ENCODE results near the gene CYBC1. TPM values are rescaled to one million over a fixed set of nuclear protein-coding genes. Genes with fewer than 3 reads are reported as not detected.

Gene CYBC1
- total RNA-seq, 1 experiment from 2014 or later: 99.9 TPM

DNA sequence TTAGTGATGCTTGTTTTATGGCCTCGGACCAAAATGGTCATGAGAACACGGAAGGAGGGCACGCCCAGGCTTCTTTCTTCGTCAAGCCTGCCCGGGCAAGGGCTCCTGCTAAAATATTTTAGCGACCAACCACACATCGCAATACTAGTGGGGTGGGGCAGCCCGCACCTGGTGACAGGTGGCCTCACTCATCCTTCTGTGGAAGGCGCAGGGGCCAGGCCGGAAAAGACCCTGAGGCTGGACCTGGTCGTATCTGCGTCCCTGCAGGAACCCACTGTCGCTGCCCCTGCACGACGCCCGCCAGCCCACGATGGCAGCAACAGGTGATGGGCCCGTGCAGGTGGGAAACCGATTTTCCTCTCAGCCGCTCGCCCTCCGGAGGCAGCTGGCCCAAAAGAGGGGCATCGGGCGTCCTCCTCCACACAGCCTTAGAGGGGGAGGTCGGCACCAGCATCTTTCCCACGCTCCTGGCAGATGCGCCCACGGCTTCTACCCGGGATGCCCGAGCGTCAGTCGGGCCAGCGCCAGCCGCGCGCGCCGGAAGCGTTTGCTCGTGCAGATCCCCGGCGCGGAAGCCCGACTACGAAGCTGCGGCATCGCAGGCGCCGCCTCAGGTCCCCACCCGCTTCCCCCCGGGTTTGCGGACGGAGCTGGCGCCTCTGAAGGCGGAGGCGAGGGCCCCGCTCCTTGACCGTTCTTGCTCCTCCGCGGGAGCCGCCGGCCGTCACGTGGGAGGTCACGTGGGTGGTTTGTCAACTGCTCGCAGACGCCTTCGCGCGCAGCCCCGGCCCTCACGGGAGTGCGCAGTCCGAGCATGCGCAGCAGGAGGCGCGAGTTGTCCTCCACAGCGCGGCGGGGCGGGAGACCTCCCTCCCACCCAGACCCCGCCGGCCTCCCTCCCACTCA is 46.2 kb upstream of the CYBC1 start:
- Mint-ChIP-seq H3K9me3 (ENCODE audit: unreplicated experiment) (no peaks in the 10 kb centered on the region), H3K4me1 (ENCODE audit: low read depth, unreplicated experiment) (peaks cover 12% of the 10 kb centered on the region), H3K27ac (ENCODE audit: unreplicated experiment) (peak overlapping the region; percentile 94), H3K27me3 (ENCODE audit: insufficient read depth, unreplicated experiment) (peaks cover 4% of the 10 kb centered on the region), H3K4me3 (ENCODE audit: unreplicated experiment) (peak overlapping the region; percentile 91), H3K36me3 (ENCODE audit: insufficient read depth, unreplicated experiment) (peaks cover 27% of the 10 kb centered on the region)
- ChIA-PET POLR2A (interaction anchor here (0.6 kb wide), 1 partner anchor 55 kb away, joined by 6 read pairs; no protein-coding TSS in a partner anchor), CTCF (no interaction called here)
- intact Hi-C loops (cut with micrococcal nuclease; ENCODE audit: unreplicated experiment): no loop called here
- TSS peak; percentile 42 for BruUV-seq (replicated peaks)
- TF ChIP-seq, protein P1, sequence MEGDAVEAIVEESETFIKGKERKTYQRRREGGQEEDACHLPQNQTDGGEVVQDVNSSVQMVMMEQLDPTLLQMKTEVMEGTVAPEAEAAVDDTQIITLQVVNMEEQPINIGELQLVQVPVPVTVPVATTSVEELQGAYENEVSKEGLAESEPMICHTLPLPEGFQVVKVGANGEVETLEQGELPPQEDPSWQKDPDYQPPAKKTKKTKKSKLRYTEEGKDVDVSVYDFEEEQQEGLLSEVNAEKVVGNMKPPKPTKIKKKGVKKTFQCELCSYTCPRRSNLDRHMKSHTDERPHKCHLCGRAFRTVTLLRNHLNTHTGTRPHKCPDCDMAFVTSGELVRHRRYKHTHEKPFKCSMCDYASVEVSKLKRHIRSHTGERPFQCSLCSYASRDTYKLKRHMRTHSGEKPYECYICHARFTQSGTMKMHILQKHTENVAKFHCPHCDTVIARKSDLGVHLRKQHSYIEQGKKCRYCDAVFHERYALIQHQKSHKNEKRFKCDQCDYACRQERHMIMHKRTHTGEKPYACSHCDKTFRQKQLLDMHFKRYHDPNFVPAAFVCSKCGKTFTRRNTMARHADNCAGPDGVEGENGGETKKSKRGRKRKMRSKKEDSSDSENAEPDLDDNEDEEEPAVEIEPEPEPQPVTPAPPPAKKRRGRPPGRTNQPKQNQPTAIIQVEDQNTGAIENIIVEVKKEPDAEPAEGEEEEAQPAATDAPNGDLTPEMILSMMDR (IDR thresholded peaks at IDR 0.05; ENCODE audit: insufficient read depth in 1 of 2, low read depth in 1 of 2, low read length in 1 of 2, severe bottlenecking in 1 of 2, unreplicated experiment in 1 of 2): no peak
- peak; percentile 97 for DNase-seq
- Histone ChIP-seq H3K4me1 (peaks cover 19% of the 10 kb centered on the region), H3K9me3 (no peaks in the 10 kb centered on the region), H3K27me3 (replicated peaks; ENCODE audit: control insufficient read depth, insufficient read depth, low read length) (no peaks in the 10 kb centered on the region), H3K4me3 (ENCODE audit: low read depth, low read length) (peak overlapping the region; percentile 56), H3K36me3 (ENCODE audit: control insufficient read depth, insufficient read depth, low read length) (no peaks in the 10 kb centered on the region)

DNA sequence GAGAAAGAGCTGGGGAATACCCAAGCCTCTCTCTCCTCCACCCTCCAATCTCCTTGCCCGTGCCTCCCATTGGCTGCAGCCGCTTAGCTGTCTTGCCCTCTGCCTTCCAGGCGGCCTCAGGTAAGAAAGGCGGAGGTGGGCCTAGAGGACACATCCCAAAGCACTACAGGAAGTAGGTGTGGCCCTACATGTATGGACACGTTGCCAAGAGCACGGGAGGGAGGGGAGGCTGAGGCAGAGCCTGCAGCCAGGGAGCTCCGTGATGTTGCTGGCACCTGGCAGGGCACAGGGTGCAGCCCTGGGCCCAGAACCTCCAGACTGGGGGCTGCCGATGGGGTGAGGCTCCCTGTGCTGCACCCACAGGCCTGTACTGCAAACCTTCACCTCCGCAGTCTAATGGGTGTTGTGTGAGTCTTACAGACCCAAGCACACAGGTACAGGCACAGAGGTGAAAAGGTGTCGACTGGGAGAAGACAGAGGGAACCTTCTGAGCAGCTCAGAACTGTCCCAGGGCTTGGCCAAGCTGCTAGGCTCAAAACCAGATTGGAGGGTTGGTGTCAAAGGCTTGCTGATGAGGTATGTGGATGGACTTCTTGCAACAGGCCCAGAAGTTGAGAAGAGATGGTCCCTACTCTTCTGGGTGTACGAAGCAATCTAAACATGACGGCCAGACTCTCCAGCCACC is 45.4 kb upstream of the CYBC1 start:
- Mint-ChIP-seq H3K27me3 (ENCODE audit: insufficient read depth, unreplicated experiment) (peaks cover 4% of the 10 kb centered on the region), H3K4me1 (ENCODE audit: low read depth, unreplicated experiment) (peaks cover 12% of the 10 kb centered on the region), H3K36me3 (ENCODE audit: insufficient read depth, unreplicated experiment) (peaks cover 27% of the 10 kb centered on the region), H3K27ac (ENCODE audit: unreplicated experiment) (no peak overlapping the region), H3K9me3 (ENCODE audit: unreplicated experiment) (no peaks in the 10 kb centered on the region), H3K4me3 (ENCODE audit: unreplicated experiment) (peak overlapping the region; percentile 91)
- POLR2A ChIA-PET: no interaction called here
- peak overlapping the region; percentile 56 for H3K4me3 ChIP-seq (ENCODE audit: low read depth, low read length)
- H3K27me3 ChIP-seq (replicated peaks; ENCODE audit: control insufficient read depth, insufficient read depth, low read length): no peaks in the 10 kb centered on the region
- peaks cover 19% of the 10 kb centered on the region for H3K4me1 ChIP-seq
- H3K9me3 ChIP-seq: no peaks in the 10 kb centered on the region
- BruUV-seq (replicated peaks): no TSS peak
- DNase-seq: peak in 1 of 2 experiments; percentile 74
- H3K36me3 ChIP-seq (ENCODE audit: control insufficient read depth, insufficient read depth, low read length): no peaks in the 10 kb centered on the region
- intact Hi-C loops (cut with micrococcal nuclease; ENCODE audit: unreplicated experiment): no loop called here
- CTCF ChIA-PET: interaction anchor here (0.7 kb wide), 1 partner anchor 47 kb away, joined by 3 read pairs; no protein-coding TSS in a partner anchor
- TF ChIP-seq, protein P1 (IDR thresholded peaks at IDR 0.05; ENCODE audit: insufficient read depth in 1 of 2, low read depth in 1 of 2, low read length in 1 of 2, severe bottlenecking in 1 of 2, unreplicated experiment in 1 of 2): no peak

Data from Caco-2 (cell line).